B cell (primary cell): ENCODE results near the gene ZNF469. TPM values are rescaled to one million over a fixed set of nuclear protein-coding genes. Genes with fewer than 3 reads are reported as not detected.
A peak's percentile ranks its signal among the peaks of the same experiment; 100 is the strongest.

Experiments
- ATAC-seq: fragments of 200-7000 bp; cut with Tn5 transposase; one replicate; pipeline ENCODE4 v1.10.0; 2021; ENCODE audit warnings: low read depth, mild to moderate bottlenecking, moderate number of reproducible peaks, moderate library complexity
- CTCF ChIA-PET: fragments of 350-600 bp; sonication (Branson Sonifier 250); formaldehyde crosslinking; loops from one replicate; lab custom pipeline; 2021; ENCODE audit warnings: antibody characterized with exemption, inconsistent platforms; lab: Charles Lee
- POLR2A ChIA-PET: fragments of 350-600 bp; sonication (Branson Sonifier 250); formaldehyde crosslinking; loops from one replicate; lab custom pipeline; 2021; ENCODE audit warnings: antibody characterized with exemption; lab: Charles Lee
- DNase-seq: peaks from one replicate; pipeline ENCODE4 v3.0.0; 2013
- H2AFZ ChIP-seq: 2 replicates; pipeline ENCODE4 v1.6.1; 2012; ENCODE audit warnings: mild to moderate bottlenecking, low read depth, low read length; ENCODE audit not compliant: insufficient read depth, poor library complexity, severe bottlenecking
- H3K27ac ChIP-seq, 2 donors: 1 replicate in 1 of 2; 2 replicates in 1 of 2; pipeline ENCODE4 v1.5.1; 2012 to 2013; ENCODE audit warnings: low read length in 2 of 2, mild to moderate bottlenecking in 2 of 2, moderate library complexity in 1 of 2
- H3K27me3 ChIP-seq, 4 experiments: fragments of 200-600 bp in 1 of 4; sonication (generic) in 1 of 4; replicated peaks in 1 of 4; 1 replicate in 2 of 4; 2 replicates in 2 of 4; pipeline versions ENCODE4 v1.6.1 to v1.7.0; 2013 to 2016; ENCODE audit warnings: low read length in 3 of 4, mild to moderate bottlenecking in 2 of 4, mixed read lengths in 1 of 4, moderate library complexity in 1 of 4; ENCODE audit not compliant: insufficient read depth in 4 of 4, control insufficient read depth in 3 of 4; ENCODE audit errors: control extremely low read depth in 1 of 4
- H3K36me3 ChIP-seq, 2 experiments: replicated peaks in 1 of 2; 1 replicate in 1 of 2; 2 replicates in 1 of 2; pipeline versions ENCODE4 v1.6.1 to v1.7.1; 2013; ENCODE audit warnings: low read length in 1 of 2; ENCODE audit not compliant: insufficient read depth in 2 of 2, control insufficient read depth in 1 of 2; ENCODE audit errors: control extremely low read depth in 1 of 2, extremely low read depth in 1 of 2
- H3K4me1 ChIP-seq, 2 donors: fragments of 200-600 bp in 1 of 2; sonication (generic) in 1 of 2; 1 replicate in 1 of 2; 2 replicates in 1 of 2; pipeline versions ENCODE4 v1.5.1 to v1.6.1; 2013 to 2017; ENCODE audit warnings: low read length in 2 of 2; ENCODE audit not compliant: control insufficient read depth in 2 of 2, insufficient read depth in 2 of 2
- H3K4me2 ChIP-seq: replicated peaks from 2 replicates; pipeline ENCODE3; 2012; ENCODE audit warnings: mild to moderate bottlenecking, low read depth, low read length; ENCODE audit not compliant: poor library complexity, severe bottlenecking
- H3K4me3 ChIP-seq, 5 experiments: fragments of 200-600 bp in 1 of 5; sonication (generic) in 1 of 5; 1 replicate in 3 of 5; 2 replicates in 2 of 5; pipeline versions ENCODE4 v1.5.1 to v1.7.0; 2011 to 2016; ENCODE audit warnings: low read length in 4 of 5, mild to moderate bottlenecking in 4 of 5, low read depth in 2 of 5, control low read depth in 1 of 5, moderate library complexity in 1 of 5; ENCODE audit not compliant: insufficient read depth in 1 of 5; ENCODE audit errors: control extremely low read depth in 1 of 5, extremely low read depth in 1 of 5
- H3K79me2 ChIP-seq: fragments of 200-600 bp; sonication (generic); one replicate; pipeline ENCODE4 v1.6.0; 2016; ENCODE audit warnings: low read length; ENCODE audit not compliant: control insufficient read depth, insufficient read depth
- H3K9ac ChIP-seq: fragments of 200-600 bp; sonication (generic); 2 replicates; pipeline ENCODE4 v1.6.1; 2017; ENCODE audit warnings: mild to moderate bottlenecking, low read length, moderate library complexity
- H3K9me3 ChIP-seq, 3 donors: one replicate each; pipeline versions ENCODE4 v1.6.1 to v1.7.1; 2013; ENCODE audit warnings: low read length in 2 of 3; ENCODE audit not compliant: control insufficient read depth in 2 of 3, insufficient read depth in 1 of 3; ENCODE audit errors: control extremely low read depth in 1 of 3
- H4K20me1 ChIP-seq: 2 replicates; pipeline ENCODE4 v1.6.0; 2012; ENCODE audit warnings: mild to moderate bottlenecking, low read length; ENCODE audit not compliant: insufficient read depth, control insufficient read depth, poor library complexity, severe bottlenecking
- H3K27ac Mint-ChIP-seq: one replicate; pipeline ENCODE4 v1.8.0; 2021; ENCODE audit warnings: mixed read lengths
- H3K27me3 Mint-ChIP-seq: one replicate; pipeline ENCODE4 v1.8.0; 2021; ENCODE audit warnings: mixed read lengths
- H3K4me1 Mint-ChIP-seq: one replicate; pipeline ENCODE4 v1.8.0; 2021; ENCODE audit warnings: mixed read lengths
- H3K4me3 Mint-ChIP-seq: one replicate; pipeline ENCODE4 v1.8.0; 2021; ENCODE audit warnings: mixed read lengths
- H3K9me3 Mint-ChIP-seq: one replicate; pipeline ENCODE4 v1.8.0; 2022; ENCODE audit warnings: mixed read lengths; ENCODE audit not compliant: insufficient read depth
- CTCF ChIP-seq: fragments of 200-600 bp; IDR thresholded peaks from one replicate; pipeline ENCODE4 v1.8.0; 2022; ENCODE audit warnings: antibody characterized with exemption, mild to moderate bottlenecking
- EZH2 ChIP-seq: IDR thresholded peaks from 2 replicates; pipeline ENCODE4 v1.6.1; 2012; ENCODE audit warnings: borderline replicate concordance, low read depth, mild to moderate bottlenecking, moderate library complexity, low read length; ENCODE audit not compliant: insufficient read depth, poor library complexity, severe bottlenecking
- WGBS: methylation state at CpG from one replicate; pipeline ENCODE4 v1.1.5; 2013; ENCODE audit warnings: missing lambda C conversion rate; ENCODE audit not compliant: insufficient coverage; 5-methylcytosine and 5-hydroxymethylcytosine counted together
- intact Hi-C: fragments of 100-400 bp; cut with micrococcal nuclease; formaldehyde crosslinking; loops from one replicate; pipeline ENCODE4 v1.10.0; 2022
- polyA plus RNA-seq: library from polyadenylated mRNA; depleted of rRNA; stranded (reverse); fragments of >200 nt; gene quantifications from 2 replicates; pipeline ENCODE4 v1.2.3, GENCODE V29; 2012
- total RNA-seq, 2 donors: library from RNA; stranded (reverse); fragments of 120-200 nt in 1 of 2; gene quantifications; 1 replicate in 1 of 2; 2 replicates in 1 of 2; pipeline versions ENCODE4 v1.2.3 to v1.2.4, GENCODE V29; 2013 to 2022

ZNF469 gene
- total and polyA plus RNA-seq, 2 donors (not counting 1 experiment from before 2014, with no cell fraction given), result 0.25 to 5.9 TPM

GRCh38 chr16:88363239-88363891 lies 19.4 kb upstream of the ZNF469 start:
- Mint-ChIP-seq H3K9me3 (peaks cover 2% of the 10 kb centered on the region), H3K4me1 (peaks cover 10% of the 10 kb centered on the region), H3K4me3 (peak overlapping the region; percentile 10), H3K27me3 (peaks cover 23% of the 10 kb centered on the region), H3K27ac (no peak overlapping the region)
- H3K9ac ChIP-seq, result no peak overlapping the region
- ATAC-seq (peak; percentile 39), DNase-seq (no peak)
- H2AFZ ChIP-seq, result no peak overlapping the region
- no peaks in the 10 kb centered on the region for H3K79me2 ChIP-seq
- no peaks in the 10 kb centered on the region for H3K36me3 ChIP-seq
- intact Hi-C loops, result no loop called here
- peaks cover 2 to 14% (median 8%) of the 10 kb centered on the region in 3 donors for H3K9me3 ChIP-seq
- TF ChIP-seq EZH2, result no peak
- TF ChIP-seq CTCF, result no peak
- no peak overlapping the region for H3K27ac ChIP-seq
- peaks cover 3 to 5% of the 10 kb centered on the region in 2 donors for H3K4me1 ChIP-seq
- no peak overlapping the region for H3K4me2 ChIP-seq
- H3K27me3 ChIP-seq, result peaks cover 0 to 10% (median 0%) of the 10 kb centered on the region in 4 experiments
- no peak overlapping the region for H3K4me3 ChIP-seq
- POLR2A ChIA-PET, result no interaction called here
- WGBS, result 27% methylated on average over 1 of the region's 2 CpGs
- H4K20me1 ChIP-seq, result no peaks in the 10 kb centered on the region
- CTCF ChIA-PET, result no interaction called here

GRCh38 chr16:88365244-88365865 lies 17.4 kb upstream of the ZNF469 start:
- H3K9ac ChIP-seq, result no peak overlapping the region
- Mint-ChIP-seq H3K4me1 (peaks cover 10% of the 10 kb centered on the region), H3K9me3 (peaks cover 2% of the 10 kb centered on the region), H3K4me3 (no peak overlapping the region), H3K27ac (no peak overlapping the region), H3K27me3 (peaks cover 15% of the 10 kb centered on the region)
- POLR2A ChIA-PET, result no interaction called here
- H3K79me2 ChIP-seq, result no peaks in the 10 kb centered on the region
- no peak for ATAC-seq
- H3K4me2 ChIP-seq, result no peak overlapping the region
- CTCF ChIA-PET, result no interaction called here
- no peaks in the 10 kb centered on the region for H3K36me3 ChIP-seq
- peaks cover 2 to 13% (median 8%) of the 10 kb centered on the region in 3 donors for H3K9me3 ChIP-seq
- peaks cover 3 to 5% of the 10 kb centered on the region in 2 donors for H3K4me1 ChIP-seq
- TF ChIP-seq EZH2, result no peak
- no peak for TF ChIP-seq CTCF
- intact Hi-C loops, result no loop called here
- H3K27me3 ChIP-seq, result peaks cover 0 to 6% (median 0%) of the 10 kb centered on the region in 4 experiments
- 96% methylated on average over 5 of the region's 6 CpGs for WGBS
- H3K27ac ChIP-seq, result no peak overlapping the region
- DNase-seq, result no peak
- H4K20me1 ChIP-seq, result no peaks in the 10 kb centered on the region
- no peak overlapping the region for H3K4me3 ChIP-seq
- no peak overlapping the region for H2AFZ ChIP-seq
